HG02610 (cell line): ENCODE measurements around the gene NKAIN2.
"Not testable (repeated sequence)": the region's sequence is repeated elsewhere in the genome, so short reads cannot be mapped to it uniquely, and the experiment has no call there.

Source experiments
- ATAC-seq: cut with Tn5 transposase; IDR thresholded peaks from one replicate; pipeline ENCODE4 v1.9.1; 2021; ENCODE audit warnings: mild to moderate bottlenecking, moderate library complexity; ENCODE audit not compliant: unreplicated experiment

NKAIN2 gene

GRCh38 chr6:124022051-124022450 is 218.4 kb downstream of the NKAIN2 start:
- not testable (repeated sequence) for ATAC-seq

DNA sequence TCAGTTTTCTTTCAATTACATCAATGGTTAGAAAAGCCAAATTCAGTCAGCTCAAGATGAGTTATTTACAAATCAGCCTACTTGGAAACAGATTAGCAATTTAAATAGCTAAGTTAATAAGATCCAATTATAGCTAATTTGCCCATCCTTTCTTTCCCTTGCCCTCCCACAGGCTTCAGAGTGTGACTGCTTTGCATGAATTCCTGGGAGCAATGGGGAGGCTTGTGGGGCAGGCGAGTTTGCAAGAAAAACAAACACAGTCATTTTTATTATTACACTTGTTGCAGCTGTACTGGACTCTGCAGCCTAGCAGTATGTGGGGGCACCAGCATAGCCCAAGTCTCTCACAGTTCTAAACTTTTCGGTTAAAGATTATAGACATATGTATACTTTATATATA is 219.0 kb downstream of the NKAIN2 start:
- ATAC-seq = no peak

GRCh38 chr6:124026694-124027093 is 223.0 kb downstream of the NKAIN2 start:
- ATAC-seq = no peak

DNA sequence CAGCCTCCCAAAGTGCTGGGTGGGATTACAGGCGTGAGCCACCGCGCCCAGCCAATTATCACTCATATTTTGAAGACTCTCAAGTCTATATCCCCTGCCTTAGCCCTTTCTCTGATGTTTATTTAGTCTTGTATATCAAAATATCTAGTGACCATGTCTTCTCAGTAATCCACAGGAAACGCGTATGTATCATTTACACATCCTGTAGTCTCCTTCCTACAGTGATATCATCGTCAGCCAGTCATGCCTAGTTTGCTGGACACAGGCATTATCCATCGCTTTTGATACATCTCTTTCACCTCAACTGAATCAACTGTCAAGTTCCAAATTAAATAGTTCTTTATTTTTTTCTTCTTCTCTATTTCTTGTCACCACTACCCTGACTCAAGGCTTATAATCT is 223.7 kb downstream of the NKAIN2 start:
- no peak for ATAC-seq

GRCh38 chr6:124028117-124028516 is 224.5 kb downstream of the NKAIN2 start:
- ATAC-seq = no peak

GRCh38 chr6:124029567-124029966 is 225.9 kb downstream of the NKAIN2 start:
- ATAC-seq = no peak

DNA sequence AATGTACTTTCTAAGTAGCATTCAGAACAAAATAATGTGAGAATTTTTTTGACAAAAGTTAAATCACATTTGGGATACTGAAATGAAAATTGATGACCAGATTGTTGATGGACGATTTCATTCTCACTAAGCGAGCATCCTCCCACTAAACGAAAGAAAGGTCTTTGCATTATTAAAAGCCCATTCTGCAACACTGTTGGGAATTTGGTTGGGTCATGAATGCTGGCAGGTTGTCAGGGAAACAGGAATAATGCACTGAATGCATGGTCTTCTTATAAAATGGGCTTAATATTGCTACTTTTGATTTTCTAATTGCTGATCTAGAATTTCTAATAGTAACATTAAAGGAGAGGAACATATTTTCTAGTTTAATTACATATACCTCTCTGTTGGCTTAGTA is 229.8 kb downstream of the NKAIN2 start:
- no peak for ATAC-seq

DNA sequence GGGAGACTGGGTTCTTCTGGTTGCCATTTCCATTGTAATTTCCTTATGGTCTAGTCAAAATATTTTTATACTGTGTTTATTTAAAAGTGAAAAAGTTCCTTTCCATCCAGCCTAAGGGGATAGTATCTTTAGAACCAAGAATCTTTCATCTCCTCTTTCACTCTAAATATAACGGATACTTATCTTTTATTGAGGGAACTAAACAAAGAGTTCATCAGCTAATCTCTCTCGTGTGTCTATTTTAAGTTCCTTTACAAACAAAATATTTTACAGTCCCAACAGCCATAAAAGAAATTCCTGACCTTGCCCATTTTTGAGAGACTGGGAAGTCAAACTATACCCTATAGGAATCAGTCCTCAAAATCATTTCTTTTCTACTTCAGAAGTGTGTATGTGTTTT is 232.7 kb downstream of the NKAIN2 start:
- no peak for ATAC-seq

DNA sequence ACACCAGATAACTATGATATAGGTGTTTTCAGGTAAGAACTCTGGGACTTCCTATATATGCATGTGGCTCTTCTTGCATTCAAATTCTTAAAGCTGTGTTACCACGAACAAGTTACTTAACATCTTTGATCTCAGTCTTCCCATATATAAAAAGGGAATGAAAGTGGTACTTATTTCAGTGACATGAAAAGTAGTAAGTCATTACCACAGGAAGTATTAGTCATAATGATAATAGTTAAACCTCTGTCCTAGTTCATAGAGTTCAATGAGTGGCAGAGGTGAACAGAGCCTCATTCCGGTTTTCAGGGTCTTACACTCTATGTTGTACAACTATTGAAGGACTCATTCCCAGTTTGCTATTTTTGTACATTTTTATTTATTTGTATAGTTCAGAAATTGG is 237.0 kb downstream of the NKAIN2 start:
- peak; percentile 91 for ATAC-seq

DNA sequence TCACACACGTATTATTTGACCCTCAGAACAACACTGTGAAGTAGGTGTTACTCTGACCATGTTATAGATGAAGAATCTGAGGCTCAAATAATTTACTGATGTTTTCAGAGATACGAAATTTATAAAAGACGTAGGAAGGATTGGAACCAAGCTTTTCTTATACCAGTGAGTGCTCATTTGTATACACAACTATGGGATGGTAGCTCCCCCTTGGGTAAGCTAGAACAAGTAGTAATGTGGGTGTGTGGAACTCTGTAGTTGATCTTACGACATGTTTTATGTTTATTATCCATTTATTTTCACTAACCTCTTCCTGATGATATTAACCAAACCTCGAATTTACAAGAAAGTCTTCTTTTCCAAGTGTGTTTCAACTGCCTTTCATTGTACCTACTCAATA is 248.5 kb downstream of the NKAIN2 start:
- ATAC-seq = no peak

GRCh38 chr6:124053315-124053714 is 249.7 kb downstream of the NKAIN2 start:
- ATAC-seq = no peak

- peak; percentile 72 for ATAC-seq
These were observed 250.4 kb downstream of the NKAIN2 start for GRCh38 chr6:124054034-124054433.

DNA sequence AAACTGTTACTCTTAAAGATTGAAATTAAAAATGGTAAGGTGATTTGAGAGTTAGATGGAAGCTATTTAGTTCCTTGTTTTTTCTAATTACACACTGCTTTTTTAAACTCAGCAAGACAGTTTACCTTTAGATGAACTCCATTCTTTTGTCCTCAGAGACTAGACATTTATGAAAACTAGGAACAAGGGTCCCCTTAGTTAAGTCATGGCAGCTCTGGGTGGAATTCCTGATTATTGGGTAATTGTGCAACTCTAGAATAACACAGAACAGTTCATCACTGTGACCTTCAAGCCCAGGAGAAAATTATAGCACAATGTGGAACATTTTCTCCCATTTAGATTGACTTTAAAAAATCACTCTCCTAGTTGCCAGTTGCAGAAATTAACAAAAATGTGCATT is 251.7 kb downstream of the NKAIN2 start:
- ATAC-seq = no peak

DNA sequence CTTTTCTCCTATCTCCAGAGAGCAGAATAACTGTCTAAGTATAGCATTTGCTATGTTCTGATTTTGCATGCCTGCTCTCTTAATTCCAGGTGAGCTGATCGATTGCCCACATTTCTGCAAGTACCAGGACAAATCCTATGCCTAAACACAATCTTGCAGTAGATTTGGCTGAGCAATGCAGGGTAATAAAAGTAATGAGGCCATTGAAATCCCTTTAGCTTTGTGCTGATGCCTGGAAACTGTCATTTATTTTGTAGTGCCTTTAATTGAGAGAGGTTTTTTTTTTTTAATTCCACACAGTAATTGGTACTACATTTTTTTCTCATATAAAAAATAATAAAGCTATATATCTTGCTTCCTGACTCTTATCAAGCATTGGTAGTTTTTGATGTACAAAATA is 252.3 kb downstream of the NKAIN2 start:
- no peak for ATAC-seq

DNA sequence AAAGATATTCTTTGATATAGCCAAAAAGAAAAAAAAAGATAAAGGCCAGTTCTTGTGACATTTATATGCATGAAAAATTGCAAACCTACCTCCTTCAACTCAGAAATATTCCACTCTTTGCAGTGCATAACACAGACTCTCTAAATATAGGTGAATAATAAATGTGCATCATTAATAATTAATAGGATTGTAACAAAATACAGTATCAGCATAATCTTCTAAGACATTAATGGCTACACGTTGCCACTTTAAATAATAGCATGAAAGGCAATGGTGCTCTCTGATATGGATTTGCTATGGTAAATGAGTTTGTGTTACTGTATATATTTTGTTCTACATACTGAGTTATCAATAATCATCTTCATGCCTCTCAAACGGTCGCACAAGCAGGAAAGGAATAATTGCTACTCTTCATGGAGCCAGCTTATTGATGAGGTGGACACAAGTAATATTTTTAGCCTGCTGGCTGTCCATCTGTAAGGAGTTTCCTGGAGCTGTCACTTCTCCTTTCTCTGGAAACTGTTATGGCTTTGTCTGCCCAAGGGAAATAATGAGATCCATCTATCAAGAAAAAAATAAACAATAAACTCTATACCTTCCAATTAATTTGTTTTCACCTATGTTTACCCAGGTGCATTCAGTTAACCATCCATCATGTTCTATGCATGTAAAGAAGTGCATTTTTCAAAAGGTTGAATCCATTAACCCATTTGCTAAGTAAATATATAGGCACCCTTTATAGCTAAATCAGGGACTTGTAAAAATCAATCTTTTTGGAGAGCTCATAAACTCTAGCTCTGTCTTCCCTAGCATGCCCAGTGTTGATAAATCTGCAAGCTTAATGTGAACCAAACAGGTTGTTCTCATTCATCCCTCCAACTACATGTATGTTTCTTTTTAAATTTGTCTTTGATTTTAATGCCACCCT is 253.0 kb downstream of the NKAIN2 start:
- no peak for ATAC-seq

- ATAC-seq = no peak
These were observed 253.8 kb downstream of the NKAIN2 start for GRCh38 chr6:124057461-124057860.

- ATAC-seq = peak; percentile 67
These were observed 260.9 kb downstream of the NKAIN2 start for GRCh38 chr6:124064317-124065113.

DNA sequence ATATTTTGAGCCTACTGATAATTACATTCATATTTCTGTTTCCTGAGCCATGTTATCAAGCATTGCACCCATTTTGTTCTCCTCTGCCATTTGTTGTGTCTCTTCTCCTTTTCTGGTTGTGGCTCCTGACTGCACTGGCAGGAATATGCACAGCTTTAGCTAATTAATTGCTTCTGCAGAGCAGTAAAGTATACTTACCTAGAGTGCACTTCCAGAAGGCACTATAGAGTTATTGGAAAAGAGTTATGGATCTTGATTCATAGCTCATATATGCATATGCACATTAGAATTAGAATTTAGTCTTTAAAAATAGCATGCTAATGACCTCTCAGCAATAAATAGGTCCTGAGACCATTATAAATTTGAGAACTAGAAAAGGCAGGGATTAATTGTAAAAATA is 262.6 kb downstream of the NKAIN2 start:
- no peak for ATAC-seq

DNA sequence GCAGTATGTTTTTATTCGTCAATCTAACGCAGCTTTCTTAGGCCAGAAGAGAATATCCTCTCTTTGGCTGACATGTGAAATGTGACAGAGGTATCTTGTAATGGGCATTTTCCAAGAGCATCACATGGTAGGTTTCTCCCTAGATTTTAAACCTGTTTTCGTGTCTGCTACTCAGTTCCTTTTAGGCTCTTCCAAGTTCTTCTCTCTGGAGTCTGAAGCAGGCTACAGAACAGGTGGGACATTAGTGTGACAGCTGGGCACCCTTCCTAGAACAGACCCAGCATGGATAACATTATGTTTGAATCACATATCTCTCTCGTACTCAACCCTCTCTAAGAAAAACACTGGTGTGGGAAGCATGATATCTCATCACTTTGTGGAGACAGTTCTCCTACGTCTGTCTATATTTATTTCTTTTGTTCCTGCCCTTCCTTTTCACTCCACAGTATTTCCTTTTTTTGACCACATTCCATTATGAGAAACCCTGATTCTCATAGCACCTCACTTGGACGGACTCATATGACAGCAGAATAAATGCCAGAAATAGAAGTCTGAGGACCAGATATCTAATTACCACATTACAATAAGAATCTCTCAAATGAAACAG is 263.4 kb downstream of the NKAIN2 start:
- ATAC-seq = no peak

GRCh38 chr6:124069230-124069950 is 265.7 kb downstream of the NKAIN2 start:
- ATAC-seq = no peak

DNA sequence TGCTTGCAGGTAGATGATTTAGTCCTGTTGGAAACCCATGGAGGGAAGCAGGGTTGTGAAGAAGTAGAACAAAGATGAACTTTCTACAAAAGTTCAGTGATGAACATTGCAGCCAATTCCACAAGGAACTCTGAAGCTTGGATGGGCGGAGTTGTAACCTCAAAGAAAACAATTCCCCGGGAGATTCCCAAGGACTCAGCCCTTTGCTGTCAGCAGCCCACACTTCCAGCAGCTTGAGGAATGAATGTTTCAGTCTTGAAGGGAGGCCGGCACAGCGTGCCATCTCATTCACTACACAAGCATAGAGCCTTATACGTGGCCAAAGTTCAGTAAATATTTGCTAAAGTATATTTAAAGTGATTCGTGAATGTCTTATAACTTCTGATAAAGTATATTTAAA is 269.4 kb downstream of the NKAIN2 start:
- ATAC-seq = no peak
